SK-N-SH treated with all-trans-retinoic acid at 6 μM for 48 hours (cell line): ENCODE data around the gene UBR2.
"Not testable (repeated sequence)": the region's sequence is repeated elsewhere in the genome, so short reads cannot be mapped to it uniquely, and the experiment has no call there.

Experiments used
- ATAC-seq: fragments of 200-7000 bp; cut with Tn5 transposase; 3 replicates; pipeline ENCODE4 v1.9.1; 2020; ENCODE audit warnings: mild to moderate bottlenecking, moderate library complexity
- ARNTL ChIP-seq: fragments of 450-650 bp; formaldehyde crosslinking; IDR thresholded peaks from 2 replicates; pipeline ENCODE4 v1.5.0; 2020; ENCODE audit warnings: low read depth, mild to moderate bottlenecking, moderate library complexity, borderline replicate concordance
- BACH2 ChIP-seq: fragments of 250-450 bp; sonication (Bioruptor Pico); IDR thresholded peaks from 2 replicates; pipeline ENCODE4 v1.9.0; 2021; ENCODE audit warnings: mild to moderate bottlenecking, borderline replicate concordance
- CSDC2 ChIP-seq: fragments of 250-450 bp; sonication (Bioruptor Pico); IDR thresholded peaks from 2 replicates; pipeline ENCODE4 v1.5.0; 2020; ENCODE audit warnings: mild to moderate bottlenecking, moderate library complexity
- CSRNP3 ChIP-seq: fragments of 250-450 bp; sonication (Bioruptor Pico); IDR thresholded peaks from 2 replicates; pipeline ENCODE4 v1.5.1; 2021; ENCODE audit warnings: mild to moderate bottlenecking, moderate library complexity
- ESRRG ChIP-seq: fragments of 250-450 bp; sonication (Bioruptor Pico); IDR thresholded peaks from 2 replicates; pipeline ENCODE4 v1.6.1; 2021; ENCODE audit warnings: mild to moderate bottlenecking
- GLIS3 ChIP-seq: fragments of 250-450 bp; sonication (Bioruptor Pico); IDR thresholded peaks from 2 replicates; pipeline ENCODE4 v1.5.0; 2020; ENCODE audit warnings: mild to moderate bottlenecking, moderate library complexity
- ISL1 ChIP-seq: fragments of 250-450 bp; sonication (Bioruptor Pico); IDR thresholded peaks from 2 replicates; pipeline ENCODE4 v2.1.2; 2022; ENCODE audit warnings: mild to moderate bottlenecking, moderate library complexity
- OSR1 ChIP-seq: fragments of 250-450 bp; sonication (Bioruptor Pico); IDR thresholded peaks from 2 replicates; pipeline ENCODE4 v1.8.0; 2022; ENCODE audit warnings: moderate library complexity, mild to moderate bottlenecking, inconsistent platforms
- PATZ1 ChIP-seq: fragments of 250-450 bp; sonication (Bioruptor Pico); IDR thresholded peaks from 2 replicates; pipeline ENCODE4 v1.8.0; 2020; ENCODE audit warnings: mild to moderate bottlenecking, moderate library complexity, borderline replicate concordance
- SNAI2 ChIP-seq: fragments of 250-450 bp; sonication (Bioruptor Pico); IDR thresholded peaks from 2 replicates; pipeline ENCODE4 v1.5.0; 2020; ENCODE audit warnings: mild to moderate bottlenecking, moderate library complexity
- TCF4 ChIP-seq: fragments of 250-450 bp; sonication (Bioruptor Pico); IDR thresholded peaks from 2 replicates; pipeline ENCODE4 v1.8.0; 2021; ENCODE audit warnings: mild to moderate bottlenecking, moderate library complexity, borderline replicate concordance
- TOX ChIP-seq: fragments of 250-450 bp; sonication (Bioruptor Pico); IDR thresholded peaks from 2 replicates; pipeline ENCODE4 v1.8.0; 2021; ENCODE audit warnings: mild to moderate bottlenecking, moderate library complexity, borderline replicate concordance
- TSHZ2 ChIP-seq: fragments of 250-450 bp; sonication (Bioruptor Pico); IDR thresholded peaks from 2 replicates; pipeline ENCODE4 v1.5.0; 2020; ENCODE audit warnings: mild to moderate bottlenecking, moderate library complexity
- ZC3H10 ChIP-seq: fragments of 250-450 bp; sonication (Bioruptor Pico); IDR thresholded peaks from 2 replicates; pipeline ENCODE4 v1.5.1; 2021; ENCODE audit warnings: mild to moderate bottlenecking, moderate library complexity
- ZFP3 ChIP-seq: fragments of 250-450 bp; sonication (Bioruptor Pico); IDR thresholded peaks from 2 replicates; pipeline ENCODE4 v1.5.0; 2020; ENCODE audit warnings: mild to moderate bottlenecking, moderate library complexity
- ZNF565 ChIP-seq: fragments of 450-650 bp; formaldehyde crosslinking; conservative IDR thresholded peaks from 2 replicates; pipeline ENCODE4 v1.5.0; 2020; ENCODE audit warnings: low read depth, mild to moderate bottlenecking, moderate library complexity
- TF ChIP-seq, protein P1 (sequence below): fragments of 250-450 bp; sonication (Bioruptor Pico); IDR thresholded peaks from 2 replicates; pipeline ENCODE4 v1.5.1; 2020; ENCODE audit warnings: low read depth, mild to moderate bottlenecking, moderate library complexity

UBR2 gene

DNA sequence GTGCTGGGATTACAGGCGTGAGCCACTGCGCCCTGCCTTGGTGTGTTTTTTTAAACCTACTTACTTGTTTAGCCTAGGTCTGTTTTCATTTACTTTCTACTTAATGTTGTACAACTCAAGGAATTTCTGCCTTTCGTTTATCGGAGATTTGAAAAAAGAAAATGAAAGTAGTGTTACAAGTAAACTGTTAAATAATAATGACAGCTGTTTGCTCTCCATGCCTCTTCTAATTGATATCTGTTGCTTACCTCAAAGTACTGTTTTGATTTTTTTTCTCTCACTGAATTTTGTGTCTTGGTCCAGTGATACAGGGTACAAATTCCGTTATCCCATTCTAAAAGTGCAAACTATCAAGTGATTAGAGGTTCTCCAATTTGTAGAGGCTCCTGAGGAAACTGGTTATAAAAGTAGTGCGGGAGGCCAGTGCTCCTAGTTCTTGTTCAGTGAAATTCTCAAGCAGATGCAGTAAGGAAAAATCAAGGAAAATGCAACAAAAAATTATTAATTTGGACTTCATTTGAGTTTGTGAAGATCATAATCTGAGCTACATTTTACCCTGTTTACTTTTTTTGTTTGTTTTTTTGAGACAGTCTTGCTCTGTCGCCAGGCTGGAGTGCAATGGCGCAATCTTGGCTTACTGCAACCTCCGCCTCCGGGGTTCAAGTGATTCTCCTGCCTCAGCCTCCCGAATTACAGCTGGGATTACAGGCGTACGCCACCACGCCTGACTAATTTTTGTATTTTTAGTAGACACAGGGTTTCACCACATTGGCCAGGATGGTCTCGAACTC is 2.2 kb downstream of the UBR2 start:
- no peak for ATAC-seq
- TF ChIP-seq GLIS3 (CRISPR knock-in tag) = no peak
- no peak for TF ChIP-seq OSR1 (CRISPR knock-in tag)
- no peak for TF ChIP-seq ARNTL (CRISPR knock-in tag)
- no peak for TF ChIP-seq ESRRG (CRISPR knock-in tag)
- TF ChIP-seq SNAI2 = no peak
- no peak for TF ChIP-seq CSRNP3 (CRISPR knock-in tag)
- no peak for TF ChIP-seq PATZ1 (CRISPR knock-in tag)
- no peak for TF ChIP-seq BACH2 (CRISPR knock-in tag)
- no peak for TF ChIP-seq CSDC2
- TF ChIP-seq, all 23 proteins: peak for 0

GRCh38 chr6:42566614-42567208 is 2.9 kb downstream of the UBR2 start:
- ATAC-seq = no peak
- TF ChIP-seq, protein P1, sequence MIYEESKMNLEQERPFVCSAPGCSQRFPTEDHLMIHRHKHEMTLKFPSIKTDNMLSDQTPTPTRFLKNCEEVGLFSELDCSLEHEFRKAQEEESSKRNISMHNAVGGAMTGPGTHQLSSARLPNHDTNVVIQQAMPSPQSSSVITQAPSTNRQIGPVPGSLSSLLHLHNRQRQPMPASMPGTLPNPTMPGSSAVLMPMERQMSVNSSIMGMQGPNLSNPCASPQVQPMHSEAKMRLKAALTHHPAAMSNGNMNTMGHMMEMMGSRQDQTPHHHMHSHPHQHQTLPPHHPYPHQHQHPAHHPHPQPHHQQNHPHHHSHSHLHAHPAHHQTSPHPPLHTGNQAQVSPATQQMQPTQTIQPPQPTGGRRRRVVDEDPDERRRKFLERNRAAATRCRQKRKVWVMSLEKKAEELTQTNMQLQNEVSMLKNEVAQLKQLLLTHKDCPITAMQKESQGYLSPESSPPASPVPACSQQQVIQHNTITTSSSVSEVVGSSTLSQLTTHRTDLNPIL (CRISPR knock-in tag) = no peak
- no peak for TF ChIP-seq TSHZ2
- TF ChIP-seq ARNTL (CRISPR knock-in tag) = no peak
- TF ChIP-seq ZC3H10 (CRISPR knock-in tag) = no peak
- no peak for TF ChIP-seq PATZ1 (CRISPR knock-in tag)
- TF ChIP-seq SNAI2 = no peak
- no peak for TF ChIP-seq ISL1
- TF ChIP-seq TCF4 (CRISPR knock-in tag) = no peak
- no peak for TF ChIP-seq ZFP3 (CRISPR knock-in tag)
- TF ChIP-seq BACH2 (CRISPR knock-in tag) = no peak
- no peak for TF ChIP-seq TOX (CRISPR knock-in tag)
- TF ChIP-seq CSDC2 = no peak
- no peak for TF ChIP-seq OSR1 (CRISPR knock-in tag)
- TF ChIP-seq ZNF565 (CRISPR knock-in tag) = no peak

- ATAC-seq = not testable (repeated sequence)
These were observed 3.4 kb downstream of the UBR2 start for GRCh38 chr6:42567237-42567636.
